K562 (cell line): ENCODE results near the gene MAP3K2. TPM values are rescaled to one million over a fixed set of nuclear protein-coding genes. Genes with fewer than 3 reads are reported as not detected.
A peak's percentile ranks its signal among the peaks of the same experiment; 100 is the strongest.
"Not testable (repeated sequence)": the region's sequence is repeated elsewhere in the genome, so short reads cannot be mapped to it uniquely, and the experiment has no call there.

Experiments used
- ATAC-seq: fragments of 200-7000 bp; cut with Tn5 transposase; 3 replicates; pipeline ENCODE4 v1.9.1; 2020; ENCODE audit warnings: moderate library complexity
- BruUV-seq: library from RNA; stranded (reverse); fragments of 400-500 nt; replicated peaks from 2 replicates; lab custom pipeline; 2021; lab: Mats Ljungman, UMichigan
- CTCF ChIA-PET: fragments of 300-600 bp; formaldehyde crosslinking; extraction: SDS; loops from one replicate; lab custom pipeline; 2021; ENCODE audit warnings: low intra/inter-chr PET ratio; lab: Yijun Ruan, JAX
- POLR2A ChIA-PET: fragments of 300-600, 350-650 bp; sonication (Branson Sonifier 250); formaldehyde crosslinking; extraction: SDS; loops from one replicate; lab custom pipeline; 2021; ENCODE audit warnings: antibody characterized with exemption, inconsistent platforms; lab: Yijun Ruan, JAX
- DNase-seq, 4 experiments: peaks; one replicate each; pipeline versions ENCODE4 v3.0.0 to v3.0.0-alpha.2; 2011 to 2018; ENCODE audit warnings: low spot score in 3 of 4, mixed read lengths in 3 of 4; ENCODE audit errors: extremely low read depth in 1 of 4
- FAIRE-seq: peaks from 2 replicates; lab custom pipeline; 2011; peaks lifted over from hg19 to GRCh38; lab: Jason Lieb, UNC
- H2AFZ ChIP-seq: 2 replicates; pipeline ENCODE4 v1.6.0; 2011; ENCODE audit warnings: low read depth, low read length, control low read depth, inconsistent platforms
- H3K27ac ChIP-seq: fragments of 200-600 bp; 3 replicates; pipeline ENCODE4 v1.8.0; 2011; ENCODE audit warnings: low read depth, mild to moderate bottlenecking, control low read depth, inconsistent platforms, low read length, moderate library complexity, mixed read lengths; ENCODE audit errors: extremely low read depth
- H3K27me3 ChIP-seq, 2 experiments: fragments of 300-600 bp in 1 of 2; 2 replicates in 1 of 2; 3 replicates in 1 of 2; pipeline versions ENCODE4 v1.6.0 to v1.8.0; 2011; ENCODE audit warnings: inconsistent platforms in 2 of 2, low read length in 2 of 2, mild to moderate bottlenecking in 1 of 2, mixed read lengths in 1 of 2, moderate library complexity in 1 of 2; ENCODE audit not compliant: control insufficient read depth in 2 of 2, insufficient read depth in 2 of 2
- H3K36me3 ChIP-seq: fragments of 300-600 bp; 3 replicates; pipeline ENCODE4 v1.8.0; 2011; ENCODE audit warnings: mild to moderate bottlenecking, low read length, inconsistent platforms; ENCODE audit not compliant: control insufficient read depth, insufficient read depth
- H3K4me1 ChIP-seq, 2 experiments: fragments of 200-600 bp in 1 of 2; replicated peaks in 1 of 2; 2 replicates in 1 of 2; 3 replicates in 1 of 2; pipeline versions ENCODE4 v1.5.1 to v1.8.0; 2011; ENCODE audit warnings: inconsistent platforms in 2 of 2, low read length in 2 of 2, mild to moderate bottlenecking in 1 of 2, mixed read lengths in 1 of 2, moderate library complexity in 1 of 2; ENCODE audit not compliant: control insufficient read depth in 2 of 2, insufficient read depth in 2 of 2
- H3K4me2 ChIP-seq: 2 replicates; pipeline ENCODE4 v1.6.1; 2011; ENCODE audit warnings: low read length, control low read depth, inconsistent platforms, mixed read lengths; ENCODE audit not compliant: insufficient read depth
- H3K4me3 ChIP-seq: fragments of 200-600 bp; sonication (generic), shearing (Covaris generic); 2 replicates; pipeline ENCODE4 v1.5.1; 2016; ENCODE audit warnings: control low read depth, inconsistent platforms
- H3K79me2 ChIP-seq: fragments of 200-600 bp; 3 replicates; pipeline ENCODE4 v1.8.0; 2011; ENCODE audit warnings: low read length, inconsistent platforms; ENCODE audit not compliant: control insufficient read depth, insufficient read depth
- H3K9ac ChIP-seq, 2 experiments: 2 replicates each; pipeline versions ENCODE4 v1.6.0 to v1.6.1; 2011; ENCODE audit warnings: low read depth in 2 of 2, low read length in 2 of 2, control low read depth in 1 of 2, inconsistent platforms in 1 of 2, mild to moderate bottlenecking in 1 of 2, mixed read lengths in 1 of 2; ENCODE audit not compliant: insufficient read depth in 1 of 2
- H3K9me1 ChIP-seq: one replicate; pipeline ENCODE4 v1.6.0; 2011; ENCODE audit warnings: inconsistent platforms, mild to moderate bottlenecking, low read length, moderate library complexity; ENCODE audit not compliant: control insufficient read depth, insufficient read depth
- H3K9me3 ChIP-seq: replicated peaks from 2 replicates; pipeline ENCODE4 v1.5.1; 2011; ENCODE audit warnings: low read depth, low read length, inconsistent platforms; ENCODE audit not compliant: control insufficient read depth, insufficient read depth
- H4K20me1 ChIP-seq: replicated peaks from 2 replicates; pipeline ENCODE4 v1.6.1; 2011; ENCODE audit warnings: low read length, inconsistent platforms, mixed read lengths; ENCODE audit not compliant: control insufficient read depth, insufficient read depth
- CBFA2T3 ChIP-seq: fragments of 450-650 bp; IDR thresholded peaks from 2 replicates; pipeline ENCODE4 v1.6.1; 2017
- DPF2 ChIP-seq: fragments of 450-650 bp; IDR thresholded peaks from 2 replicates; pipeline ENCODE4 v1.6.1; 2016
- E2F3 ChIP-seq: fragments of 250-450 bp; sonication (Bioruptor Pico); IDR thresholded peaks from 2 replicates; pipeline ENCODE4 v1.4.0; 2020; ENCODE audit warnings: mild to moderate bottlenecking
- NFYB ChIP-seq: IDR thresholded peaks from 2 replicates; pipeline ENCODE4 v1.6.1; 2011; ENCODE audit warnings: mild to moderate bottlenecking, moderate library complexity; ENCODE audit not compliant: insufficient read length; ENCODE audit errors: extremely low read depth
- SAFB ChIP-seq: fragments of 200-400 bp; formaldehyde crosslinking; IDR thresholded peaks from 2 replicates; pipeline ENCODE4 v1.6.1; 2017; ENCODE audit warnings: low read depth, low read length, borderline replicate concordance
- ZNF23 ChIP-seq: fragments of 250-450 bp; sonication (Bioruptor Pico); IDR thresholded peaks from 2 replicates; pipeline ENCODE4 v1.4.0; 2020; ENCODE audit warnings: mild to moderate bottlenecking
- WGBS: fragments of 100-300 bp; shearing (Covaris generic); methylation state at CpG from one replicate; pipeline ENCODE4 v1.1.6; 2016; ENCODE audit warnings: low coverage, mixed read lengths; ENCODE audit not compliant: insufficient coverage; ENCODE audit errors: missing lambda C conversion rate; 5-methylcytosine and 5-hydroxymethylcytosine counted together
- in situ Hi-C: fragments of 300-500 bp; cut with MboI; formaldehyde crosslinking; loops from 4 replicates; pipeline ENCODE4 v1.15.0; 2018; ENCODE audit warnings: inconsistent platforms, mixed read lengths
- intact Hi-C: fragments of 100-400 bp; cut with micrococcal nuclease; formaldehyde crosslinking; loops from 2 replicates; pipeline ENCODE4 v1.14.2; 2022
- polyA plus RNA-seq, 8 experiments: library from polyadenylated mRNA; depleted of rRNA in 4 of 8; stranded (reverse) in 5 of 8; unstranded in 3 of 8; fragments of >200 nt; fragmentation: Nextera tagmentation in 2 of 8; fragmentation: Illumina TruSeq in 1 of 8; extraction: Ambion mirVana in 2 of 8; extraction: Trizol in 1 of 8; gene quantifications; 2 replicates each; pipeline versions ENCODE4 v1.2.1 to v1.2.3, GENCODE V29; 2011 to 2014; ENCODE audit warnings: inconsistent platforms in 1 of 8, missing spikeins in 1 of 8
- total RNA-seq, 7 experiments: library from RNA; depleted of rRNA in 6 of 7; stranded (reverse); fragments of >200 nt in 6 of 7; fragmentation: Illumina TruSeq in 2 of 7; extraction: Trizol in 2 of 7; gene quantifications; 2 replicates each; pipeline versions ENCODE4 v1.2.1 to v1.2.3, GENCODE V29; 2011 to 2021; ENCODE audit warnings: low replicate concordance in 1 of 7

MAP3K2 gene
- total and polyA plus RNA-seq, 9 of the 15 experiments (the other 6 are each of a cell fraction or from before 2014, with no cell fraction given): 1.2 to 14.2 (median 5.7) TPM

DNA sequence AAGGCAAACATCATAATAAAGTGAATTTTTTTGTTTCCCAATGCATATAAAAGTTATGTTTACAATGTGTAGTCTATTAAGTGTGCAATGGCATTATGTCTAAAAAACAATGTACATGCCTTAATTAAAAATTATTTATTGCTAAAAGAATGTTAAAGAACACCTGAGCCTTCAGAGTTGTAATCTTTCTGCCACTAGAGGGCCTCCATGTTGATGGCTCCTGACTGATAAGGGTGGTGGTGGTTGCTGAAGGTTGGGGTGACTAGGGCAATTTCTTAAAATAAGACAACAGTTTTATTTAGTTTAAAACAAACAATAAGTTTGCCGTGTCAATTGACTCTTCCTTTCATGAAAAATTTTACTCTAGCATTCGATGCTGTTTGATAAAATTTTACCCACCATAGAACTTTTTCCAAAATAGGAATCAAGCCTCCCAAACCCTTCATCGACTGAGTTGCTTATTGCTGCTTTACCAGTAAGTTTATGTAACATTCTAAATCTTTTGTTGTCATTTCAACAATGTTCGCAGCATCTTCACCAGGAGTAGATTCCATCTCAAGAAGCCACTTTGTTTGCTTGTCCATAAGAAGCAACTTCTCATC, 32.3 kb downstream of the MAP3K2 start (continued):
- no peak for TF ChIP-seq ZNF23 (CRISPR knock-in tag)
- no peak for TF ChIP-seq E2F3 (CRISPR knock-in tag)
- no peak for TF ChIP-seq SAFB
- peak; percentile 22; the same call in 1 of the 2 replicates for TF ChIP-seq DPF2
- TF ChIP-seq NFYB: no peak
- TF ChIP-seq, all 486 proteins: peak for 9

DNA sequence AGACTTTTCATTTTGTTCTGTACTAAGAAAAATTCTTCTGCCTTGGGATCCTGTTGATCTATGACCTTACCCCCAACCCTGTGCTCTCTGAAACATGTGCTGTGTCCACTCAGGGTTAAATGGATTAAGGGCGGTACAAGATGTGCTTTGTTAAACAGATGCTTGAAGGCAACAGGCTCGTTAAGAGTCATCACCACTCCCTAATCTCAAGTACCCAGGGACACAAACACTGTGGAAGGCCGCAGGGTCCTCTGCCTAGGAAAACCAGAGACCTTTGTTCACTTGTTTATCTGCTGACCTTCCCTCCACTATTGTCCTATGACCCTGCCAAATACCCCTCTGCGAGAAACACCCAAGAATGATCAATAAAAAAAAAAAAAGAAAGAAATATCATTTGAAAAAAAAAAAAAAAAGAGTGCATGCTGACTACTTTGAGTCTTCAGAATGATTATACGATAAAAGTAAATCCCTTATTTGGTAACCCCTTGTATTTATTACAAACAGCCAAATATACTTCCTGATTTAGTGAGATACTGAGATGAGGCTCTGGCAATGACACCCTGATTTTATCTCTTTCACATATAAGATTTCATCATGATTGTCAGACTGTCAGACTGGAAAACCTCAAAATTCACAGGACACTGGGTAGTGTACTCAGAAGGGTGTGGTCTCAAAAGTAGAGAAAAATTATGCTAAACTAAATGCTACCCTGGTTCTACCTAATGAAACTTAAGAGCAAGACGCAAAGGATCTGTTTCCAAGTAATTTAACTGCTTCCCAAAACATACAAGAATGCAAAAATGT, 33.7 kb downstream of the MAP3K2 start:
- H4K20me1 ChIP-seq, POLR2A ChIA-PET, CTCF ChIA-PET, BruUV-seq, H3K27ac ChIP-seq, ATAC-seq, DNase-seq, H3K9ac ChIP-seq, in situ Hi-C loops, H3K4me2 ChIP-seq, H3K4me1 ChIP-seq, H3K9me3 ChIP-seq, H3K27me3 ChIP-seq, H3K4me3 ChIP-seq, H2AFZ ChIP-seq, H3K9me1 ChIP-seq, H3K36me3 ChIP-seq, FAIRE-seq: not testable (repeated sequence)
- H3K79me2 ChIP-seq: peaks cover 36% of the 10 kb centered on the region
- WGBS: 39% methylated on average over 4 of the region's 6 CpGs
- TF ChIP-seq CBFA2T3: peak; percentile 13; the same call in 1 of the 2 replicates
- intact Hi-C loops: loop anchor here (2.0 kb wide), 1 partner anchor 63 kb away; no protein-coding TSS in a partner anchor

DNA sequence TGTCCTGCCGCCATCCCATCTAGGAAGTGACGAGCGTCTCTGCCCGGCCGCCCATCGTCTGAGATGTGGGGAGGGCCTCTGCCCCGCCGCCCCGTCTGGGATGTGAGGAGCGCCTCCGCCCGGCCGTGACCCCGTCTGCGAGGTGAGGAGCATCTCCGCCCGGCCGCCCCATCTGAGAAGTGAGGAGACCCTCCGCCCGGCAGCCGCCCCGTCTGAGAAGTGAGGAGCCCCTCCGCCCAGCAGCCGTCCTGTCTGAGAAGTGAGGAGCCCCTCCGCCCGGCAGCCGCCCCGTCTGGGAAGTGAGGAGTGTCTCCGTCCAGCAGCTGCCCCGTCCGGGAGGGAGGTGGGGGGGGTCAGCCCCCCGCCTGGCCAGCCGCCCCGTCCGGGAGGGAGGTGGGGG, 34.6 kb downstream of the MAP3K2 start:
- DNase-seq, POLR2A ChIA-PET, in situ Hi-C loops, H3K9ac ChIP-seq, H3K27ac ChIP-seq, H3K9me1 ChIP-seq, CTCF ChIA-PET, ATAC-seq, FAIRE-seq, H3K4me1 ChIP-seq, H3K4me3 ChIP-seq, H3K27me3 ChIP-seq, intact Hi-C loops, H3K9me3 ChIP-seq, H3K36me3 ChIP-seq, H4K20me1 ChIP-seq, H3K4me2 ChIP-seq, BruUV-seq, H2AFZ ChIP-seq: not testable (repeated sequence)
- H3K79me2 ChIP-seq: peaks cover 30% of the 10 kb centered on the region
- 86% methylated on average over 5 of the region's 35 CpGs for WGBS
